Measurements from ENCODE around the gene GFRA1.

The GFRA1 gene

GRCh38 chr10:116274064-116274904 lies 1.3 kb upstream of the GFRA1 start (continued):
- TF ChIP-seq CTCF (tag by site-specific recombination; IDR thresholded peaks at IDR 0.05) (no peak), PATZ1 (tag by site-specific recombination; IDR thresholded peaks at IDR 0.05) (peak; percentile 48; the same call in 1 of the 2 replicates), ZSCAN18 (tag by site-specific recombination; IDR thresholded peaks at IDR 0.05) (no peak), WT1 (tag by site-specific recombination; IDR thresholded peaks at IDR 0.05) (peak; percentile 35; the same call in 1 of the 2 replicates), HOXD13 (CRISPR knock-in tag; IDR thresholded peaks at IDR 0.05; ENCODE audit: borderline replicate concordance) (no peak), YY1 (tag by site-specific recombination; IDR thresholded peaks at IDR 0.05) (no peak), ZIC2 (tag by site-specific recombination; IDR thresholded peaks at IDR 0.05) (no peak)

GRCh38 chr10:116271593-116272439 lies 1.2 kb downstream of the GFRA1 start:
- Histone ChIP-seq H3K36me3 (ENCODE audit: control insufficient read depth in 2 of 2, insufficient read depth in 1 of 2, low read length in 2 of 2) (no peaks in the 10 kb centered on the region), H3K4me1 (ENCODE audit: control insufficient read depth, insufficient read depth, low read length) (peaks cover 3% of the 10 kb centered on the region; the same call in 1 of the 2 replicates), H3K9me3 (ENCODE audit: control insufficient read depth, insufficient read depth, low read depth, low read length) (no peaks in the 10 kb centered on the region), H3K27ac (ENCODE audit: extremely low read depth, low read depth, low read length) (peak overlapping the region; percentile 81; the same call in 1 of the 2 replicates), H3K4me3 (ENCODE audit: low read depth, low read length) (peak overlapping the region; percentile 65)
- ChIA-PET POLR2A (no interaction called here), CTCF (interaction anchor here (0.6 to 1.5 kb wide), 4 partner anchors 12 to 774 kb away, joined by 3 to 8 read pairs (median 4); no protein-coding TSS in a partner anchor)
- TF ChIP-seq KLF17 (tag by site-specific recombination; IDR thresholded peaks at IDR 0.05) (no peak), ZNF398 (tag by site-specific recombination; IDR thresholded peaks at IDR 0.05) (peak; percentile 50; the same call in 1 of the 2 replicates), ZFP41 (tag by site-specific recombination; IDR thresholded peaks at IDR 0.05; ENCODE audit: borderline replicate concordance) (no peak), ZNF777 (tag by site-specific recombination; IDR thresholded peaks at IDR 0.05; ENCODE audit: borderline replicate concordance) (0 out of 2 replicates have a peak, but pooled peaks have one; percentile 4)

Data from HEK293 (cell line).